ENCODE results near the gene MFRP. TPM values are rescaled to one million over a fixed set of nuclear protein-coding genes. Genes with fewer than 3 reads are reported as not detected.
A peak's percentile ranks its signal among the peaks of the same experiment; 100 is the strongest.

MFRP gene
- total and polyA plus RNA-seq, 7 experiments from 2014 or later = not detected

DNA sequence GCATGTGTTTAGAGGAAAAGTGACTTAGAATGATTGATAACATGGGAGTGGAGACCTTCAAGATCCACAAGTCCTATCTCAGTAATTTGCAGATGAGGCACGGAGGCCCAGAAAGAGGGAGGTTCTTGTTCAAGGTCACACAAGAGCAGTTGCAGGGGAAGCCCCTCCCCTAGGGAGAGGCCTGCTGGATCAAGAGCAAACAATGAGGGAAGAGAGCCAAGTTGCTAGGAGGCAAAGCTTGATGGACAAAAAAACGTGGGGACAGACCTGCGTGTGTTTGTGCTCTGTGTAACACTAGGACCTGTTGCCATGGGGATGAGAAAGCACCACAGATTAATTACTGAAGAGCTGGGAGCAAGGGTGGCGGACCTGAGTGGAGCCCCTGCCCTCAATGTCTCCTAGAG, 6.4 kb upstream of the MFRP start:
- intact Hi-C loops (cut with micrococcal nuclease) = no loop called here
- Mint-ChIP-seq H3K9me3 (no peaks in the 10 kb centered on the region), H3K36me3 (no peaks in the 10 kb centered on the region), H3K4me1 (peaks cover 0 to 18% (median 5%) of the 10 kb centered on the region in 7 donors), H3K27ac (no peak overlapping the region), H3K27me3 (peaks cover 16 to 57% (median 36%) of the 10 kb centered on the region in 5 donors), H3K4me3 (no peak overlapping the region)
- CTCF ChIA-PET = no interaction called here
- H3K36me3 ChIP-seq (ENCODE audit: control insufficient read depth in 2 of 3, insufficient read depth in 3 of 3, low read length in 3 of 3) = no peaks in the 10 kb centered on the region
- no peak for ATAC-seq
- POLR2A ChIA-PET = no interaction called here
- no peaks in the 10 kb centered on the region for H3K4me1 ChIP-seq (ENCODE audit: control insufficient read depth in 2 of 2, insufficient read depth in 2 of 2, low read length in 2 of 2)
- H3K27me3 ChIP-seq (ENCODE audit: control insufficient read depth in 2 of 2, insufficient read depth in 2 of 2, low read length in 2 of 2) = no peaks in the 10 kb centered on the region
- no peaks in the 10 kb centered on the region for H3K9me3 ChIP-seq (ENCODE audit: control insufficient read depth in 2 of 3, low read length in 3 of 3)
- no peak for DNase-seq
- no peak overlapping the region for H3K27ac ChIP-seq (ENCODE audit: low read depth, low read length)
- H3K4me3 ChIP-seq (ENCODE audit: low read length) = no peak overlapping the region

GRCh38 chr11:119351232-119351631, 4.7 kb upstream of the MFRP start:
- Mint-ChIP-seq H3K36me3 (no peaks in the 10 kb centered on the region), H3K4me1 (peaks cover 0 to 12% (median 3%) of the 10 kb centered on the region in 7 donors), H3K27ac (peak overlapping the region in 1 of 9 donors; percentile 57), H3K9me3 (no peaks in the 10 kb centered on the region), H3K27me3 (peaks cover 16 to 59% (median 31%) of the 10 kb centered on the region in 5 donors), H3K4me3 (no peak overlapping the region)
- no peaks in the 10 kb centered on the region for H3K4me1 ChIP-seq (ENCODE audit: control insufficient read depth in 2 of 2, insufficient read depth in 2 of 2, low read length in 2 of 2)
- no peaks in the 10 kb centered on the region for H3K9me3 ChIP-seq (ENCODE audit: control insufficient read depth in 2 of 3, low read length in 3 of 3)
- intact Hi-C loops (cut with micrococcal nuclease) = no loop called here
- CTCF ChIA-PET = no interaction called here
- DNase-seq = no peak
- no peak overlapping the region for H3K27ac ChIP-seq (ENCODE audit: low read depth, low read length)
- no peaks in the 10 kb centered on the region for H3K36me3 ChIP-seq (ENCODE audit: control insufficient read depth in 2 of 3, insufficient read depth in 3 of 3, low read length in 3 of 3)
- H3K4me3 ChIP-seq (ENCODE audit: low read length) = no peak overlapping the region
- no peak for ATAC-seq
- POLR2A ChIA-PET = interaction anchor here (0.7 kb wide), 1 partner anchor 16 kb away, joined by 3 read pairs; no protein-coding TSS in a partner anchor
- no peaks in the 10 kb centered on the region for H3K27me3 ChIP-seq (ENCODE audit: control insufficient read depth in 2 of 2, insufficient read depth in 2 of 2, low read length in 2 of 2)

GRCh38 chr11:119350302-119350701, 3.8 kb upstream of the MFRP start:
- ATAC-seq (no peak), DNase-seq (no peak)
- Histone ChIP-seq H3K9me3 (ENCODE audit: control insufficient read depth in 2 of 3, low read length in 3 of 3) (no peaks in the 10 kb centered on the region), H3K27me3 (ENCODE audit: control insufficient read depth in 2 of 2, insufficient read depth in 2 of 2, low read length in 2 of 2) (no peaks in the 10 kb centered on the region), H3K27ac (ENCODE audit: low read depth, low read length) (no peak overlapping the region), H3K36me3 (ENCODE audit: control insufficient read depth in 2 of 3, insufficient read depth in 3 of 3, low read length in 3 of 3) (no peaks in the 10 kb centered on the region), H3K4me1 (ENCODE audit: control insufficient read depth in 2 of 2, insufficient read depth in 2 of 2, low read length in 2 of 2) (no peaks in the 10 kb centered on the region), H3K4me3 (ENCODE audit: low read length) (no peak overlapping the region)
- POLR2A ChIA-PET = interaction anchor here (0.7 kb wide), 1 partner anchor 15 kb away, joined by 3 read pairs; no protein-coding TSS in a partner anchor
- Mint-ChIP-seq H3K27ac (peak overlapping the region in 1 of 9 donors; percentile 71), H3K4me3 (no peak overlapping the region), H3K4me1 (peaks cover 0 to 5% (median 0%) of the 10 kb centered on the region in 7 donors), H3K27me3 (peaks cover 13 to 51% (median 30%) of the 10 kb centered on the region in 5 donors), H3K36me3 (no peaks in the 10 kb centered on the region), H3K9me3 (no peaks in the 10 kb centered on the region)
- intact Hi-C loops (cut with micrococcal nuclease) = no loop called here
- CTCF ChIA-PET = interaction anchor here (0.7 kb wide), 1 partner anchor 45 kb away, joined by 3 read pairs; no protein-coding TSS in a partner anchor

- no peak overlapping the region for H3K4me3 Mint-ChIP-seq
- DNase-seq (no peak), ATAC-seq (no peak)
- H3K4me3 ChIP-seq (ENCODE audit: low read length) = no peak overlapping the region
- H3K9me3 ChIP-seq (ENCODE audit: control insufficient read depth in 2 of 3, low read length in 3 of 3) = no peaks in the 10 kb centered on the region
- intact Hi-C loops (cut with micrococcal nuclease) = no loop called here
- peak overlapping the region in 1 of 9 donors; percentile 38 for H3K27ac Mint-ChIP-seq
- no peaks in the 10 kb centered on the region for H3K4me1 ChIP-seq (ENCODE audit: control insufficient read depth in 2 of 2, insufficient read depth in 2 of 2, low read length in 2 of 2)
- ChIA-PET POLR2A (no interaction called here), CTCF (interaction anchor here (0.6 to 1.7 kb wide), 2 partner anchors 10 to 127 kb away, joined by 5 read pairs; no protein-coding TSS in a partner anchor)
- no peaks in the 10 kb centered on the region for H3K36me3 ChIP-seq (ENCODE audit: control insufficient read depth in 2 of 3, insufficient read depth in 3 of 3, low read length in 3 of 3)
- no peak overlapping the region for H3K27ac ChIP-seq (ENCODE audit: low read depth, low read length)
- H3K9me3 Mint-ChIP-seq = no peaks in the 10 kb centered on the region
- no peaks in the 10 kb centered on the region for H3K36me3 Mint-ChIP-seq
- no peaks in the 10 kb centered on the region for H3K27me3 ChIP-seq (ENCODE audit: control insufficient read depth in 2 of 2, insufficient read depth in 2 of 2, low read length in 2 of 2)
- peaks cover 12 to 49% (median 30%) of the 10 kb centered on the region in 5 donors for H3K27me3 Mint-ChIP-seq
- peaks cover 0 to 5% (median 0%) of the 10 kb centered on the region in 7 donors for H3K4me1 Mint-ChIP-seq
Observed at GRCh38 chr11:119347940-119348605, 1.6 kb upstream of the MFRP start.

GRCh38 chr11:119347242-119347641, 737 bp upstream of the MFRP start:
- H3K27ac ChIP-seq (ENCODE audit: low read depth, low read length) = no peak overlapping the region
- Mint-ChIP-seq H3K36me3 (no peaks in the 10 kb centered on the region), H3K9me3 (no peaks in the 10 kb centered on the region), H3K4me3 (no peak overlapping the region), H3K4me1 (peaks cover 0 to 5% (median 0%) of the 10 kb centered on the region in 7 donors), H3K27ac (no peak overlapping the region), H3K27me3 (peaks cover 12 to 47% (median 26%) of the 10 kb centered on the region in 5 donors)
- intact Hi-C loops (cut with micrococcal nuclease) = no loop called here
- no peak for DNase-seq
- H3K27me3 ChIP-seq (ENCODE audit: control insufficient read depth in 2 of 2, insufficient read depth in 2 of 2, low read length in 2 of 2) = no peaks in the 10 kb centered on the region
- no peaks in the 10 kb centered on the region for H3K36me3 ChIP-seq (ENCODE audit: control insufficient read depth in 2 of 3, insufficient read depth in 3 of 3, low read length in 3 of 3)
- no peaks in the 10 kb centered on the region for H3K4me1 ChIP-seq (ENCODE audit: control insufficient read depth in 2 of 2, insufficient read depth in 2 of 2, low read length in 2 of 2)
- ChIA-PET CTCF (interaction anchor here (1.7 kb wide), 1 partner anchor 10 kb away, joined by 5 read pairs; no protein-coding TSS in a partner anchor), POLR2A (no interaction called here)
- H3K9me3 ChIP-seq (ENCODE audit: control insufficient read depth in 2 of 3, low read length in 3 of 3) = no peaks in the 10 kb centered on the region
- H3K4me3 ChIP-seq (ENCODE audit: low read length) = no peak overlapping the region
- no peak for ATAC-seq

- Histone ChIP-seq H3K4me1 (ENCODE audit: control insufficient read depth in 2 of 2, insufficient read depth in 2 of 2, low read length in 2 of 2) (no peaks in the 10 kb centered on the region), H3K4me3 (ENCODE audit: low read length) (no peak overlapping the region), H3K9me3 (ENCODE audit: control insufficient read depth in 2 of 3, low read length in 3 of 3) (no peaks in the 10 kb centered on the region), H3K27ac (ENCODE audit: low read depth, low read length) (no peak overlapping the region), H3K27me3 (ENCODE audit: control insufficient read depth in 2 of 2, insufficient read depth in 2 of 2, low read length in 2 of 2) (peaks cover 0 to 3% of the 10 kb centered on the region in 2 donors), H3K36me3 (ENCODE audit: control insufficient read depth in 2 of 3, insufficient read depth in 3 of 3, low read length in 3 of 3) (no peaks in the 10 kb centered on the region)
- ChIA-PET CTCF (no interaction called here), POLR2A (no interaction called here)
- Mint-ChIP-seq H3K36me3 (no peaks in the 10 kb centered on the region), H3K27ac (no peak overlapping the region), H3K27me3 (peaks cover 17 to 52% (median 22%) of the 10 kb centered on the region in 5 donors), H3K4me3 (no peak overlapping the region), H3K4me1 (peaks cover 0 to 12% (median 5%) of the 10 kb centered on the region in 7 donors), H3K9me3 (no peaks in the 10 kb centered on the region)
- no peak for DNase-seq
- no peak for ATAC-seq
- intact Hi-C loops (cut with micrococcal nuclease) = no loop called here
Observed at GRCh38 chr11:119345685-119346084, 820 bp downstream of the MFRP start.
